HG03064 (cell line): ENCODE data around the gene TGM5.
A peak's percentile ranks its signal among the peaks of the same experiment; 100 is the strongest.
"Not testable (repeated sequence)": the region's sequence is repeated elsewhere in the genome, so short reads cannot be mapped to it uniquely, and the experiment has no call there.

Experiments used
- ATAC-seq: cut with Tn5 transposase; IDR thresholded peaks from one replicate; pipeline ENCODE4 v1.9.1; 2021; ENCODE audit warnings: low read depth; ENCODE audit not compliant: unreplicated experiment

TGM5 gene

DNA sequence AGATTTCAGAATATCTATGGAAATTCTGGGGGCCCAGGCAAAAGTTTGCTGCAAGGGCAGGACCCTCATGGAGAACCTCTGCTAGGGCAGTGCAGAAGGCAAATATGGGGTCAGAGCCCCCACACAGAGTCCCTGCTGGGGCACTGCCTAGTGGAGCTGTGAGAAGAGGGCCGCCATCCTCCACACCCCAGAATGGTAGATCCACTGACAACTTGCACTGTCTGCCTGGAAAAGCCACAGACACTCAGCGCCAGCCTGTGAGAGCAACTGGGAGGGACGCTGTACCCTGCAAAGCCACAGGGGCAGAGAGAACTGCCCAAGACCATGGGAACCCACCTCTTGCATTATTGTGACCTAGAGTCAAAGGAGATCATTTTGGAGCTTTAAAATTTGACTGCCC is 67.7 kb downstream of the TGM5 start:
- no peak for ATAC-seq

GRCh38 chr15:43198556-43198955 is 68.2 kb downstream of the TGM5 start:
- ATAC-seq: not testable (repeated sequence)

DNA sequence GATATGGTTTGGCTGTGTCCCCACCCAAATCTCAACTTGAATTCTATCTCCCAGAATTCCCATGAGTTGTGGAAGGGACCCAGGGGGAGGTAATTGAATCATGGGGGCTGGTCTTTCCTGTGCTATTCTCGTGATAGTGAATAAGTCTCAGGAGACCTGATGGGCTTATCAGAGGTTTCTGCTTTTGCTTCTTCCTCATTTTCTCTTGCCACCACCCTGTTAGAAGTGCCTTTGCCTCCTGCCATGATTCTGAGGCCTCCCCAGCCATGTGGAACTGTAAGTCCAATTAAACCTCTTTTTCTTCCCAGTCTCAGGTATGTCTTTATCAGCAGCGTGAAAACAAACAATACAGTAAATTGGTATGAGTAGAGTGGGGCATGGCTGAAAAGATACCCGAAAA is 69.0 kb downstream of the TGM5 start:
- ATAC-seq: not testable (repeated sequence)

GRCh38 chr15:43196760-43197548 is 69.8 kb downstream of the TGM5 start:
- no peak for ATAC-seq

GRCh38 chr15:43194795-43195194 is 71.9 kb downstream of the TGM5 start:
- no peak for ATAC-seq

GRCh38 chr15:43193710-43194109 is 73.0 kb downstream of the TGM5 start:
- ATAC-seq: no peak

DNA sequence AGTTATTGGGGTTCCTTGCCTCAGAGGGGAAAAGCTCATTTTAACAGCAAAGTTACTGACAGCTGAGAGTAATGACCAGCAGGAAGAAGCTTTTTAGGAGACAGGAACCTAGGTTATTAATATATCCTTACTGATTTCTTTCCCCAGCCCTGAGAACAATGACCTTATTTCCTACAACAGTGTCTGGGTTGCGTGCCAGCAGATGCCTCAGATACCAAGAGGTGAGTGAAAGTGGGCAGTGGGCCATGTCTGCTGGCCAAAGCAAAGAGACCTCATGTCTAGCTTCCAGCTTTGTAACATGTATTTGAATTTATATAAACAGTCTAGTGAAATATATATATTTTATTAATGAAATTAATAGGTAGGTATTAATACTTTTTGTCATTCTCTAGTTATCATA is 76.5 kb downstream of the TGM5 start:
- no peak for ATAC-seq

- ATAC-seq: no peak
Measured at GRCh38 chr15:43189296-43189695, 77.4 kb downstream of the TGM5 start.

DNA sequence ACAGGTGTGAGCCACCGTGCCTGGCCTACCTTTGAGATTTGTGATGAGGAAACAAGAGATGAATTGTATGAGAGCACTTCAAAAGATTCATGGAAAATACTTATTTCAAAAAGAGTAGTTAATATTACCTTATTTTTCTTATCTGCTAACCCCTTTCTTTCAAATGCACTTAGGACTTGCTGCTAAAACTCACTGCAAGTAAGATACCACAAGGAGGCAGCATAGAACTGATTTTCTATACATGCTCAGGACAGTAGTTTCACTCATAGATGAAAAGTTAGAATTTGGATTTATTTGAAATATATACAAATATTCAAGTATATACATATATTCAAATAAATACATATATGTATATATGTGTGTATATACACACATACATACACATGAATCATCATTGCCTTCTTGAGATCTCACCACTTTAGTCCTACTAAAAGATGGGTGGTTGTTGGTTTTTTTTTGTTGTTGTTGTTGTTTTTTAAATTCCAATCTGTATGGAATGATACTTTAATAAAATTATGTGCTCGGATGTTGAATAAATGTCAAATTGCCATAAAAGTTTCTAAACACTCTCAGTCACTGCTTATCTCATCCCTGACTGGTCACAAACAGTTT is 79.1 kb downstream of the TGM5 start:
- ATAC-seq: no peak

DNA sequence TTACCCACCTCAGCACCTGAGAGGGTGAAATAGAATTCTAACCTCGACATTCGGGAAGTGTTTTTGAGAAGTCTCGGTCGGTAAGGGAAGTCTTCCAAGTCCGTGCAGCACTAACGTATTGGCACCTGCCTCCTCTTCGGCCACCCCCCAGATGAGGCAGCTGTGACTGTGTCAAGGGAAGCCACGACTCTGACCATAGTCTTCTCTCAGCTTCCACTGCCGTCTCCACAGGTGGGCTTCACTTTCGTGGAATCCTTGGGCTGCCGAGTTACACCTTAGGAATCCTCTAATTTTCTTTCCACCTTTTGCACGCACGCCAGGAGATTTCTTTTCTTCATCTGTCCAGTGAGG is 80.8 kb downstream of the TGM5 start:
- ATAC-seq: no peak

DNA sequence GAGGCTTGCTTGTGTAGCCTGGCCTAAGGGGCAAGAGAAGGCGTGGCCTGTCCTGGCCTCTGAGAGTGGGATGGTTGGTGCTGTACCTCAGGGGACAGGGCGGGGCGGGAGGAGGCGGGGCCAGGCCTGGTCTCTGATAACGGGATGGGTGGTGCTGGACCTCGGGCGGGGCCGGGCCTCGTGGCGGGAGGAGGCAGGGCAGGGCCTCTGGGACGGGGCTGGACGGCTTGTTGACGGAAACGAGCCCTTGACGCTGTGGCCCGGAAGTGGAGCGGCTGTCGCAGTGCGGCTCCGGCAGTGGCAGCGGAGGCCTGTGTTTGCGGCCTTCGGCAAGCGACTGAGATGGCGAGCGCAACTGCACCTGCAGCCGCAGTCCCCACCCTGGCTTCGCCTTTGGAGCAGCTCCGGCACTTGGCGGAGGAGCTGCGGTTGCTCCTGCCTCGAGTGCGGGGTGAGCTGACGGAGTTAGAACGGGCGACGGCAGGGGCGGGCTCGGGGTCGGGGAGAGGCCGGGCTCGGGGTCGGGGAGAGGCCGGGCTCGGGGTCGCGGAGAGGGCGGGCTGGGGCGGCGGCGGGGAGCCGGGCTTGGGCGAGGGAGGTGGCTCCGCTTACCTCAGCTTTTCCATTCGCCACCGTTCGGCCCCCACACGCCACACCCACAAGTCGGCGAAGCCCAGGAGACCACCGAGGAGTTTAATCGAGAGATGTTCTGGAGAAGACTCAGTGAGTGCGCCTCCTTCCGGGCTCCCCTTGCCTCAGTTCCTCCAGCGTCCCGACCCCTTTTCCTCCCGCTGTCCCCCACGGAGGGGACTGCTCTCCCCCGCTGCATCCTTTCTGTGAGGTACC is 81.3 kb downstream of the TGM5 start, which contains the start of gene CCNDBP1:
Gene CCNDBP1 (plus strand): TSS at position 247 of the 846 bp plus-strand sequence. CDS start 96 bp downstream, at position 343.
- ATAC-seq: peak; percentile 90

DNA sequence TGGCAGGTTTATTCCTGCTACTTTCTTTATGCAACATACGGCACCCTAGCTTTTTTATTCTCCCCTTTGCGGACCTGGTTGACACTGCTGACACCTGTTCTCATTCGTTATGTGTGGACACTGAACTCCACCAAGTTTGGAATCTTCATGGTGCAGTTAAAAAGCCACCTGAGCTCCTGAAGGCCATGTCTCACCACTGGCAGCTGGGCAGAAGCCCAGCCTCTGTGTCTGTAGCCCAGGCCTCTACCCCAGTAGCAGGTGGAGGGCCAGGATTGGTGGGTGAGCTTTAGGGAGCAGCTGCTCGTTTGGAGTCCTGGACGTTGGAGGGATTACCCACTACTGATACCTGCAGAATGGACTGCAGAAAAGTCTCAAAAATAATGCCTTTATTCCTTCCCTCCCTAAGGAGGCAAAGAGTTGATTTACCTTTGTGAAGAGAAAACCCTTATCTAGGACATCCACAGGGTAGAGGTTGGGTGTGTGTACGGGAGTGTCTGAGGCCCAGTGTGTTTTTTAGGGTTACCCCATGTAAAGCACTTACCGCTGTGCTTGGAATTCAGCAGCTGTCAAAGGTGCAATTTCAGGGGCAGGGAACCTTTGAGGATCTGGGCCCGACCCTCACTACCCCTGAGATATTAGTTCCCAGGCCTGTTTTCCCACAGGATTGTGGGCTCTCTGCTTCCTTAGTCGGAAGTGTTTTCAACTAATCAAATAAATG is 82.2 kb downstream of the TGM5 start:
- ATAC-seq: peak; percentile 5

DNA sequence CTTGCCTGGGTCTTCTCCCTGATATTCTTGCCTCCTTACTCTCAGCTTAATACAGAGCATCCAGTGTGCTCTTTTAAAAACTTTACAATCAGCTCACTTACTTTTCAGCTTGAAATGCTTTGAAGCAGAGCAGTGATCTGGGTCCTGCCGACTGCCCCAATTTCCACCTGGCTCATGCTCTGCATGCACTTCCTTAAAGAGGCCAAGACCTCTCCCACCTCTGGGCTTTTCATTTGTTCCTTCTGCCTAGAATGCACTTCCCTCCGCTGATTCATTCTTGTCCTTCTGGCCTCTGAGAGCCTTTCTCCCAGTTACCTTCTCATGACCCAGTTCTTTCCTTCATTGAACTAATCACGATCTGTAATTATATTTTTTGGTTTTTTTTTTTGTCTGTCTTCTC is 83.5 kb downstream of the TGM5 start:
- no peak for ATAC-seq
